NCI-H748 treated with DMSO at 0.1 percent for 48 hours (cell line): Measurements from ENCODE around the gene MB.
"Not testable (repeated sequence)": the region's sequence is repeated elsewhere in the genome, so short reads cannot be mapped to it uniquely, and the experiment has no call there.

Experiments used
- DNase-seq: peaks from one replicate; lab custom pipeline; 2025; lab: John Stamatoyannopoulos, UW

Gene MB

DNA sequence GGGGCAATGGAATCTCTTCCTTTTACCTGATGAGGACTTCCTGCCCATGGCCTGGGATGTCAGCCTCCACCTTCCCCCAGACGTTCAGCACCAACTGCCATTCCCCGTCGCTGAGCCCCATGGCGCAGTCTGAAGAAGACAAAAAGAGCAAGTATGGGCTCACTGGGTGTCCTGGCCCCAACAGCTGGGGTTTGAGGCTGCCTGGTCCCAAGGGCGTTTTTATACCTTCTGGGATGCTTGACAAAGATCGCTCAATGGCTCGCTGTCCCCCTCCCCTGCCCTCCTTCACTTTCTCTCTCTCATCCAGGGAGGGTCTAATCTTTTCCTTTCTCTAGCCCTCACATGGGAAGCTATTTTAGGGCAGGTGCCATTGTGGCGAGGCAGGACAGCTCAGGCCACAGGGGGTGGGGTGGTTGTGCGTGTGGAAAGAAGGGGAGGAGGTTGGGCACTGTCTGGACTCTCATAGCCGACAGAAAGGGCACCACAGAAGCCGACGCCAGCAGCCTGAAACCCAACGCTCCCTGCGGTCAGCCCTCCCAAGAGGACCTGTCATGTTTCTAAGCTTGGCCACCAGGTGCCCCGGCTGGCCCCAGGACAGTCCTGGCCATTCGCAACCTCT is at the start of gene MB:
MB (minus strand) TSS at position 193 of the 619 bp plus-strand sequence; CDS start at position 121, 72 bp downstream.
- no peak for DNase-seq

DNA sequence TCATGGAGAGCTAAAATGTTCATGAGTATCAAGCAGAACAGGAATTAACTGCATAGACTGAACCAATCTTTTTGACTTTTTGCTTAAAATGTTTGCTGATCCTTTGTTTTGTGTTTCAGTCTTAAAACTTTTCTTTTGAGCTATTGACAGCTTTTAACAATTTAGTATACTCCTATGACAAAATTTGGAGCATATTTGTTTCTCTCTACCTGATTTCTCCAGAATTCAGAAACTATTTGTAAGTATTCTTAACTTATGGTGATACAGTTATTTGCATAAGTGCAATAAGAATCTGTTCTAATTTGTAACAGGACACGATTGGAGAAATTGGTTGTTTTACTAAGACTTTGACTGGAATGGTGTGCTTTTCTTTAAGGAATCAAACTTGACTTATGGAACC is 49.6 kb upstream of the MB start:
- not testable (repeated sequence) for DNase-seq

DNA sequence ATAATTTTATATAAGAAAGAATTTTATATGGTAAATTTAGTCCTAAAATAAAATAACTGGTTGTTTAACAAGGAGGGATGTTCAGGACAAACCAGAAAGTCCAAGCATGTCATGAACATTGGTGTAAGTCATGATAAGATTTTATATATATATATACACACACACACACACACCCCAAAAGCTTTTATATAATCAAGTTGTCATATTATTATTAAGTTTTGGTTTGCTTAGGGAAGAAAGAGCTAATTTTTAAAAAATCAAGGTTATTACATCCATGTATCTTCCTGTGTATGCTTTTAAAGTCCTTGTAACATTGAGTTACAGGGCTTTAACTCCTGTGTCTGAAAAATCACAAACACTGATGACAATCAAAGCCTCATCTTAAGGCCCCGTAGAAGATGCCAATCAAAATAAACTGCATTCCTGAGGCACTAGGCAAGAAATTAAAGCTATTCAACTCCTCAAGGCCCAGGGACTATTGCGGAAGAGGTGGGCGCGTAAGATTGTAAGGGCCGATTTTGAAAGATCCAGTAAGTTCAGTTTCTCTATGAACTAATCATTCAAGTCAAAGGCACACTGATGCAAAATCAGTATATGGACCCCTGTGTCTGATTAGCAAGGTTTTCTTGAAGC is 47.9 kb upstream of the MB start:
- no peak for DNase-seq

DNA sequence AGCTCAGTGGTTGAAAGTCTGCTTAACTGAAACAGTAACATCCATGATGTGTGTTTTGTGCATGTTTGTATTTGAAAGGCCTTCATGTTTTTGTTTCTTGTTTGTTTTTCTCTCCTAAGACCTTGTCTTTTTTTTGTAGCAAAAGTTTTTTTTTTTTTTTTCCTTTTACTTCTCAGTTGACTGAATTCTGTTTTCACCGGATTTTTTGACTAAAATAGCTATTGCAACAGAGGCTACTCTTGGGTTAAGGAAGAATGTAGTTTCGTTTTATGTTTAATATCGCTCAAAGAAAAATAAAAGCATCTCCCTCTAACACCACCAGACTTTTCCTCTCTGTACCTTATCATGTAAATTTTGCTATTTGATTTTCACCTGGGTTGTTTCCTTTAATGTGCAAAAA is 46.2 kb upstream of the MB start:
- no peak for DNase-seq

DNA sequence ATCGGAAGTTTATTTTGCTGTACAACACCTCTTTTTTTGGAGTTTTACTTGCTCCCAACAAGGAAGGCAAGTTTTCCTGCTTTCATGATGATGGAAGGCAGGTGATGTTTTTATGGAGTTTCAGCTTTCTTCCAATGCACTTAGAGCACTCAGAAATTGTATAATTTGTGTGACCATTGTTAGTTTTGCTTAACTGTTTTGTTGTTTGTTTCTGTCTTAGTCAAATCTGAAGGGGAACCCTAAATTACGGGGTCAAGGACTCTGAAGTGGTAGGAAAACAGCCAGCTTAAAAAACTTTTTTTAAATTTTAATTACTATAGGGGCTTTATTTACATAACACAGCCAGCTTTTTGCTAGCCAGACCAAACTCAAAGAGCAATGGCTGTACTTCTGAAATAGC is 45.8 kb upstream of the MB start:
- no peak for DNase-seq

DNA sequence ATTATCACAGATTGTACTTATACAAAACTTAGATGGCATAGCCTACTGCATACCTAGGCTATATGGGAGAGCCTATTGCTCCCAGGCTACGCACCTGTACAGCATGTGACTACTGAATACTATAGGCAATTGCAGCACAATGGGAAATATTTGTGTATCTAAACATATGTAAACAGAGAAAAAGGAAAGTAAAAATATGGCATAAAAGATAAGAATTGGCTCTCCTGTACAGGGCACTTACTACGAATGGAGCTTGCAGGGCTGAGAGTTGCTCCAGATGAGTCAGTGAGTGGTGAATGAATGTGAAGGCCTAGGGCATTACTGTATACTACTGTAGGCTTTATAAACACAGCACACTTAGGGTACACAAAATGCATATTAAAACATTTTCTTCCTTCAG is 44.3 kb upstream of the MB start:
- no peak for DNase-seq

DNA sequence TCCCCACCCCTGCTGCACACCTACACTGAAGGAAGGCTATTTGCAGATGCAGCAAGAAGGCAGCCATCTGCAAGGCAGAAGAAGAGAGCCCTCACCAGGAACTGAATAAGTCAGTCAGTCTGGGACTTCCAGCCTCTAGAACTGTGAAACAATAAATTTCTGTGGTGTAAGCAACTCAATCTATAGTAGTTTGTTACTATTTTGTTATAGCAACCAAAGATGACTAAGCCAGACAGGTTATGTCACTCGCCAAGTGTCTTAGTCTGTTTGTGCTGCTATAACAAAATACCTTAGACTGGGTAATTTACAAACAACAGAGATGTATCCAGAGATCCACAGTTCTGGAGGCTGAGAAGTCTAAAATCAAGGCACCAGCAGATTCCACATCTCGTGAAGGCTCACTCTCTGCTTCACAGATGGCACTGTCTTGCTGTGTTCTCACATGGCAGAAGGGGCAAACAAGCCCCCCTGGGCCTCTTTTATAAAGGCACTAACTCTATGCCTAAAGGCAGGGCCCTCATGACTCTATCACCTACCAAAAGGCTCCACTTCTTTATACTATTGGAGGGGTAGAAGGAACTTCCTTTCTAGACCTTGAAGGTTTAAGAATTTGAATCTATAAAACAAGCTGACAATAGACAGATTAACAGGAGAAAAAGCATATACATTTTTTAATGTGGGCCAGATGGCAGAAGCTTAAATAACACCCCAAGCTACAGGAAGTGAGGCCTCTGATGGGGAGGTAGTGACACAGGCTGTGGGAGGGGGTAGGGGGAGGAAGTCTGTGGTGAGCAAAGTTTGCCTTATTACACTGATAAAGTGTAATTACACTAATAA is 43.4 kb upstream of the MB start:
- DNase-seq: no peak

DNA sequence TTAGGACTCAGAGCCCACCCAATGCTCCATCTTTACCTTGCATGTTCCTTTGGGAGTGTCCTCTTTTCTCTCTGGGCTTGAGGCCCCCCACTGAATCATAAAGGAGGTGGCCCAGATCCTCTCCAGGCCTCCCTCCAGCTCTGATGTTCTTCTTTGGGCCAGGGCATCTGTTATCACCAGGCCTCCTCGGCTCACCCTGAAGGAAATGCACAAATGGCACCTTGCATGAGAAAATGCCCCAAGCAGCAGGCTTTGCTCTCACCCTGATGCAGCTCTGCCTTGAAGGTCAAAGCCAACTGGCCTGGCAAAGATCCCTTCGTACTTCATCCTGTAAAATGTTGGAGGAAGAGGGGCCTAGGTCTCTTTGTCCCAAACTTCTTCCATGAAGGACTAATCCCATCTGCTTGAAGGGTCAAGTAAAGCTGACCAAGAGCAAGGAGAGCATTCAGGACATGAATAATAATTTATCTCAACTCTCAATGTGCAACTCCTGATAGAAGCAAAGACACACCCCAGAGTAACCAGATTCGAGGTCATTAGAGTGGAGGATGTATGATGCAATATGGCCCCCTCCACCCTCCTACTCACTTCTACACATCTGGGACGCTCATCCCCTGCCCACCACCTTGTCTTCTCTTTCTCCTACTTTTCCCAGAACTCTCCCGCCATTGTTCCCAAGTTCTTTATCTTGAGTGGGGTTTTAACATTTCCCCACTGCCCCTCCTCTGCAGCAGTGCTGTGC is 40.6 kb upstream of the MB start:
- no peak for DNase-seq

DNA sequence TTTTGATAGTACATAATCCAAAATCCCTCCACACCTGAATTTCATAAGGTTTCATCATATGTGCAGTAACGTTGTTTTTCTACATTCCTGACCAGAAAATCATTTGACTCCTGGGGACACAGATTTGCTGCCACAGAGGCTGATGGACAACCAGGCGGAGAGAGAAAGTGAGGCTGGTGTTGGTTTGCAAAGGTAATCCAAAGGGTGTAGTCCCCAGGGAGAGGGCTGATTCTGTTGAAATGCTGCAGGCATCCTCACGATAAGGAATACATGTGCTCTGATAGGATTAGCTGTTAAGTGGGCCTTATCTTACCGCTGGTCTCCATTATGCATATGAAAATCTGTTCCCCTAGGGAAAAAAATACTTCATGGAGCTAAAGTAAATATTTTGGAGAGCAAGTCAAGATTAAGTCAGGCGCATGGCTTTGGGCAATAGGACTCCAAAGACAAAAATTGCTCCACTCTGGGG is 39.2 kb upstream of the MB start:
- no peak for DNase-seq

DNA sequence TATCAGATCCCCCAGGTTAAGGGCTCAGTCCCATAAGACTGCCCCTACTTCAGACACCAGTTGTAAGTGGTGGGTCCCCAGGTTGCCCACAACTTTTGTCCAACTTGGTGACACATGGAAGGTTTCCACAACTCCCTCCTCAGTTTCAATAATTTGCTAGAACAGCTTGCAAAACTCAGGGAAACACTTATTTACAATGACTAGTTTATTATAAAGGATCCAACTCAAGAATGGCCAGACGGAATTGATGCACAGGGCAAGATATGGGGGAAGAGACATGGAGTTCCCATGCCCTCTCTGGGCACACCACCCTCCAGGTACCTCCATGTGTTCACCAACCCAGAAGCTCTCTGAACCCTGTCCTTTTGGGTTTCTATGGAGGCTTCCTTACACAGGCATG is 36.7 kb upstream of the MB start:
- DNase-seq: no peak

DNA sequence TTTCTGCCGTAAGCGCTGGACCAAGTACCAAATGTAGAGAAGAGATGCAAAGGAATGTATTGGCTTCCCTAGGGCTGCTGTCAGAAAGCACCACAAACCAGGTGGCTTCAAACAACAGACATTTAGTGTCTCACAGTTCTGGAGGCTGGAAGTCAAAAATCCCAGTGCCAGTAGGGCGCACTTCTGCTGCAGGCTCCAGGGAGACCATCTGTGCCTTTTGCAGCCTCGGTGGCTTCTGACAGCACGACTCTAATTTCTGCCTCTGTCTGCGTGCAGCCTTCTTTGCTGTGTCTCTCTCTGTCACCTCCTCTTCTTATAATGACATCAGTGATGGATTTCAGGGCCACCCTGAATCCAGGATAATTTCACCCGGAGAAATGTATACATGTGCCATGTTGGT is 34.0 kb upstream of the MB start:
- no peak for DNase-seq

DNA sequence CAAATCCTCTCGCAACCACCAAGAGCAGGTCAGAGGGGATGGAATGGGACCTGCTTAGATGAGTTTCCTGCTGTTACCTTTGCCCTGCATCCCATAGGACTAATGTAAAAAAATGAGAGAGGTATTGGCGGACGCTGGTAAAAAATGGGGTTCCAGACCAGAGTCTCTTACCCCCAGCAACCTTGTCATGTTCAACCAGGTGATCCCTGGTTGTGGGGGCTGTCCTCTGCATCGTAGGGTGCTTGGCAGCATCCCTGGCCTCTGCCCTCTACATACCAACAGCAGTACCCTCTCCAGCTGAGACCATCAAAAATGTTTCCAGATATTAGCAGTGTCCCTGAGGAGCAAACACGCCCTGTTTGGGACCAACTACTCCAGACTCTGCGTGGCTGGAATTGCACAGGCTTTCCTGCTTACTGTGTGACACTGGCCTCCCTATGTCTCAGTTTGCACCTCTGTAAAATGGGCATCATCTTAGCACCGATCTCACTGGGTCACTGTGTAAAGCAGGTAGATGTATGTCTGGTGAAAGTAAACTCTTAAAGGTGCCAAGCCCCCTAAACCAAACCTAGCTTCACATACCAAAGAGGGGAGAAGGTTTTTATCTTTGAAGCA is 32.6 kb upstream of the MB start:
- no peak for DNase-seq

DNA sequence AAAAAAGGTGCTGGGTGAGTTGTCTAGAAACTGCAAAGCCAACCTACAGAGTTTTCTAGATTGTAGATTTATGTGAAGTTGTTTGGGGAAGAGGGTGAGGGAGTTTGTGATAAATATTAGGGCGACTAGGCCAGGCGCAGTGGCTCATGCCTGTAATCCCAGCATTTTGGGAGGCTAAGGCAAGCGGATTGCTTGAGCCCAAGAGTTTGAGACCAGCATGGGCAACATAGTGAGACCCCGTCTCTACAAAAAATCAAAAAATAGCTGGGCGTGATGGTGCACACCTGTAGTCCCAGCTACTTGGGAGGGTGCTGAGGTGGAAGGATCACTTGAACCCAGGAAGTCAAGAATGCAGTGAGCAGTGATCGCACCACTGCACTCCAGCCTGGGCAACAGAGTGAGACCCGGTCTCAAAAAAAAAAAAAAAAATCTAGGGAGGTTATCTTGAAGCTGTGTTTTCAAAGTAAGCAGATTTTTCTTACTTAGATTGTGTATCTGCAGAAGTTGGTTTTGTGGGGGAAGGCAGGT is 32.0 kb upstream of the MB start:
- DNase-seq: no peak

DNA sequence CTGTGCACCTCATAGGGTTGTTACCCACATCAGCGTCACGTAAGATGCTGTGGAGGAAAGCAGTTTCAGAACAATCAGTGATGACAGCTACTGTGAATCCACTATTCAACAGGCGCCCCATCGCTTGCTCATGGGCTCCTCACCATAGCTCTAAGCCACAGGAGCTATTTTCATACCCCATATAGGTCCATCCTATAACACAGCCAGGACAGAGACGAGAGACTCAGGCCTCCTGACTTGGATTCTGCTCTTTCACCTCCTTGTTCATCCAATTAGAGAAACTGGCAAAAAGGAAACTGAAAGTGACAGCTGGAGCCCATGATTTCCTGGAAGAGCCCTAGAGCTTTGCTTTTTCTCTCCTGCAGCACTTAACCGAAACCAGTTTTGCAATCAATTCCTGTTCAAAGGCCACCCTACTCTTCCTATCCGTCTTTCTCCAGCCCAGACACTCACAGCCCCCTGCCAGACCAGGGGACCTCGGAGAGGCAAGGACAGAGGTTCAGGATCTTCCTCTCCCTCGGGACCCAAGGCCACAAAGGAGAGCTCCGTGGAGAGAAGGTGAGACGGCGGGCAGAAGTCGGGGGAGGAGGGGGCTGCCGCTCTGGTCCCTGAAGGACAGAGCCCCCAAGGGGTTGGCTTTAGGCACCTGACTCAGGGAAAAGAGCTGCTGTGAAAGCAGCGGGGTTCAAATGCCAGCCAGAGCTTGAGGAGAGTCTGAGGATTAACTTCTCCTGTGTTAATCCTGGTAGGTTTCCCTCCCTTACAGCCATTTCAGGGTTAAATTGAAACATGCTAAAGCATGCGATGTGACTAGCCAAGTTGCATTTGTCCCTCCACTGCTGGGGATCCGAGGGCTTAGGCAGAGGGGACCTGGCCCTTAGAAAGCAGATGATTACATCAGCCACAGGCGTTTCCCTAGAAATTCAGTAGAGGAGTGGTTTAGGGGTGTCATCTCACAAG is 31.2 kb upstream of the MB start, which contains the start of gene APOL6:
APOL6 (plus strand) TSS at position 381 of the 960 bp plus-strand sequence. CDS start 7,980 bp downstream, outside the sequence.
- no peak for DNase-seq

DNA sequence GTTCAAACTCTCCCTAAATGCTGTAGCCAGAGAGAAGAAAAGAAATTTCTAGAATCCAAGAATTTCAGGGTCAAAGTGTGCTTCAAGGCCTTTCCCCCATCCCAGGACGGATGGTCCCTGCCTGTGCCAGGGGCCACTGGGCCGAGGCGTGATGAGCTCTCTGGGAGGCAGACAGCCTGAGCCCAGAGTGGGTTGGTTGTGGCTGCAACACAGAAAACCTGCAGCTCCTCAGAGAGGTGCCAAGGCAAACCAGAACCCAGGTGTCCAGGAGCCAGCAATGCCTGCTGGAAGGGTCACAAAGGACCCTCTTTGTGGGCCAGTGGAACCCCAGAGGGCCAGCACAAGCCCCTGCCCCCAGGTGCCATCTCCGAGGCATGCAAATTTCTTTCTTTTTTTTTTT is 28.5 kb upstream of the MB start:
- DNase-seq: no peak

DNA sequence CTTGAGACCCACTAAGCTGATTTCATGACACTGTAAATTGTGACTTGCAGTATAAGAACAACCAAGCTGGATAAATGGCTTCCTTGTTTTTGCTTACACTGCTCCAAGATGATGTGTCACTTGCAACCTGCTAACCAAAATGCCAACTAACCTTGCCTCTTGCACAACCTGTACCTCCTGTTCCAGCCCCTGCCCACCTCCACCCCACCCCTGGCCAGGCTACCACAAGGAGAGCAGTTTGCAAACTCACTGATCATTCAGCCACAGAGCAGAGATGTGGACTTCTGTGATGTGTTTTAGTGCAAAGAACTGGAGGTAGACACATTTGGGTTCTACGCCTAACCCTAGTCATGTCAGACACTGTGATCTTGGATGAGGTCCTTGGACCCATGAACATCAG is 26.9 kb upstream of the MB start:
- DNase-seq: no peak

DNA sequence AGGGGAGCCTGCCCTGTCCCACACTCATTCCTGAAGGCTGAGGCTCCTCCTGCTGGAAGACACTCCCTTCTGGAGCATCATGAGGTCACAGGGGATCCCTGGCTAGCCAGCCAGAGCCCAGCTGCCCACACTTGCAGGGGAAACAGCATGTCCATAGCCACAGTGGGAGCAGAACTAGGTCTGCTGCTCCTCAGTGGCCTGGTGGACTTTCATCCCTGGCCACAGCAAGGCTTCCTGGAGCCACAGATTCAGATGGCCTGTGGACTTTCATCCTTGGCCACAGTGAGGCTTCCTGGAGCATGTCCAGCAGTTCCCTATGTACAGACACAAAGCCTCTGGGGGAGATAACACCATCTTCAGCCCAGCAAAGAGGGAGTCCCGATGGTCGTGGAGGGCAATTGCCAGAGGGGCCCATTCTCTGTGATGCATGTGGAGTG is 25.2 kb upstream of the MB start:
- DNase-seq: no peak

DNA sequence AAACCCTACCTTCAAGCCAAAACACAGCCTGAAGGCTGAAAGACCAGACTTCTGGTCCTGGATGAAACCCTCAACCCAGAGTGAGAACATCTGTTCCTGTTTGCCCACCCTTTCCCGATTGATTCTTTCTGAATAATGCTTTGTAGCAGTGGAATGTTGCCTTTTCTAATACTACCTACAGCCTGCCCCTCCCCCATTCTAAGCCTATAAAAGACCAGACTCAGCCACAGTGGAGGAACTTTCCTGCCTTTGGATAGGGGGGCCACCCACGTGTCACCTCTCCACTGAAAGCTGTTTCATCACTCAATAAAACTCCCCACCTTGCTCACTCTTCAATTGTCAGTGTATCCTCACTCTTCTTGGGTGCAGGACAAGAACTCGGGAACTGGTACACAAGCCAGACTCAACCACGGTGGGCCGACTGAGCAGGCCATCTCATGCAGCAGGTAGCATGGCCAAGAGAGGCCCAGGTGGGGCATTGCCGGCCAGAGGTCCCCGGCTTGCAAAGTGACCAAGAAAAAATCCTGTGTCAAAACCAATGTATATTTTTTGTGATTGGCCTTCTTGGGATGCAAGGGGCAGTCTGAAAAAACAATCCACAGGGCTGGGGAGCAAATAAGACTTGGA is 24.5 kb upstream of the MB start:
- no peak for DNase-seq

DNA sequence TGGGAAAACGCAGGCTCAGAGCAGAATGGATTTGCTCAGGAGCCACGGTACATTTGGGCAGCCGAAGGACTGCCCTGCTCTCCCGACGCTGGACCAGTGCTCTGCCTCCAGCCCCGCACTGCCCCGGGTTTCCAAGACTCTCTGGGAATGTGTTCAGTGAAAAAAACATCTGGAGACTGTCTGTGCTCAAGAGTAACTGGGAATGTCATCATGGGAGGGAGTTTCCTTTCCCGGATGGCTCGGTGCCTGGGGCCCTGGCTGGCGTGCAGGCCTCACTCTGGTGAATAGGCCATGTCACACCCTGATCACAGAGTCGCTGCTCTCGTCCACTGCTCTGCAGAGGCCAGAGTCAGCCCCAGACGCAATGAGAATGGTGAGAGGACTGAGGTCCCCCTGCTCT is 21.3 kb upstream of the MB start:
- no peak for DNase-seq

DNA sequence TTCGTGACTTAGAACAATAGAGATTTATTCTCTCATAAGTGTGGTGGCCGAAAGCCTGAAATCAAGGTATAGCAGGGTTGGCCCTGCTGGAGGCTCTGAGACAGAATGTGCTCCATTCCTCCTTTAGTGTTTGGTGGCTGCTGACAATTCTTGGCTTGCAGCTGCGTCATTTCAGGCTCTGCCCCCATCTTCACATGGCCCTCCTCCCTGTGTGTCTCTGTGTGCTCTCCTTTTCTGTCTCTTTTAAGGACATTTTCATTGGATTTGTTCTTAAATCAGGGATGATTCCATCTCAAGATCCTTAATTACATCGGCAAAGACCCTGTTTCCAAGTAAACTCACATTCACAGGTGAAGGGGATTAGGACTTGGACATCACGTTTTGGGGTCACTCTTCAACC is 20.9 kb upstream of the MB start:
- DNase-seq: no peak
